HUES6 (cell line): Measurements from ENCODE around the gene FRMPD4.
A peak's percentile ranks its signal among the peaks of the same experiment; 100 is the strongest.

Source experiments
- H3K27ac ChIP-seq: 2 replicates; pipeline ENCODE4 v1.7.0; 2013; ENCODE audit warnings: low read depth, mild to moderate bottlenecking, low read length, inconsistent platforms
- H3K27me3 ChIP-seq: 2 replicates; pipeline ENCODE4 v1.6.1; 2013; ENCODE audit warnings: low read length; ENCODE audit not compliant: control insufficient read depth, insufficient read depth
- H3K36me3 ChIP-seq: 2 replicates; pipeline ENCODE4 v1.6.1; 2013; ENCODE audit warnings: low read length; ENCODE audit not compliant: control insufficient read depth, insufficient read depth
- H3K4me1 ChIP-seq: 2 replicates; pipeline ENCODE4 v1.6.1; 2013; ENCODE audit warnings: low read length; ENCODE audit not compliant: control insufficient read depth, insufficient read depth
- H3K4me3 ChIP-seq: 2 replicates; pipeline ENCODE4 v1.5.1; 2013; ENCODE audit warnings: low read depth, low read length
- H3K9ac ChIP-seq: one replicate; pipeline ENCODE4 v1.6.1; 2013; ENCODE audit warnings: mild to moderate bottlenecking, low read length
- H3K9me3 ChIP-seq: 2 replicates; pipeline ENCODE4 v1.6.1; 2013; ENCODE audit warnings: low read depth, low read length; ENCODE audit not compliant: control insufficient read depth, insufficient read depth

The FRMPD4 gene

DNA sequence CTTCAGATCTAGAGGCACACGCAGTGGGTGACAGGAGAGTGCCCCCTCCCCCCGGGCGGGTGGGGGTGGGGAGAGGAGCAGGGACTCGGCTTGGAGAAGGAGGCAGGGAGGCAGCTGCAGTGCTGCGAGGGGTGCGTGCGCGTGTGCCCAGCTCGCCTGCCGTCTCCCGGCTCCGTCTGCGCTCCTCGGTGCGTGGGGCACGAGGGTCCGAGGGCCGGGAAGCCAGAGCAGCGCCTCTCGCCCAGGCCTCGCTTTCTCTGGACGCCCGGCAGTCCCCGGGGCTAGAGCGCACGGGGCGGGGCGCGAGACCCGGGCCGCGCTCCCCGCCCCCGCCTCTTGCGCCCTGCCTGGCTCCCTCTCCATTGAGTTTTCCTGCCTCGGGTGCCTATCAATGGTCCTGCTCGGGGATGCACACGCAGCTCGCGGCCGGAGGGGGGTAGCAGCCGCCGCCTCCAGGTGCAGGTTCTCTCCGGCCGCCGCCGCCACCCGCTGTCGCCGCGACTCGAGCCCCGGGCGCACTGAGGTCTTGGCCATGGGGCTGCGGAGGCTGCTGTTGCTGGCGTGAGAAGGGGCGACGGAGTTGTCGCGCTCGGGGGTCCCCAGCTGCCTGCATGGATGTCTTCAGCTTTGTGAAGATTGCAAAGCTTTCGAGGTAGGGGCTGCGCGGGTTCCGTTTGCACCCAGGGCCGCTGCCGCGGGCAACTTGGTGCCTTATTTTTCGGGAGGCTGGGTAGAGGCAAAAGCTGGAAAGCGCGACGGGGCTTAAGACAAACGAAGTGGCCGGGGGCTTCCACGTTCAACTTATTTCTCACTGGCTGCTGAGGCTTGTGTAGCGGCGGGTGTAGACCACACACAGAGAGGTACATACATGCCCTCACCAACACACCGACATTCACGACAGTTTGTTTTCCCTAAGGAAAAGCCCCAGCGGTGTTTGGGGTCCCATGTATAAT, at the start of gene FRMPD4:
Gene FRMPD4 (plus strand): TSS at position 113 of the 953 bp plus-strand sequence. CDS start 499 bp downstream, at position 612.
- H3K4me3 ChIP-seq: peak within 1 kb of the TSS; percentile 76
- peak within 1 kb of the TSS; percentile 78 for H3K9ac ChIP-seq
- H3K27me3 ChIP-seq: peaks cover 63% of the 10 kb centered on the region
- no peaks in the 10 kb centered on the region for H3K9me3 ChIP-seq
- H3K27ac ChIP-seq: no peak within 1 kb of the TSS
- H3K36me3 ChIP-seq: no peaks in the 10 kb centered on the region
- H3K4me1 ChIP-seq: peaks cover 16% of the 10 kb centered on the region

DNA sequence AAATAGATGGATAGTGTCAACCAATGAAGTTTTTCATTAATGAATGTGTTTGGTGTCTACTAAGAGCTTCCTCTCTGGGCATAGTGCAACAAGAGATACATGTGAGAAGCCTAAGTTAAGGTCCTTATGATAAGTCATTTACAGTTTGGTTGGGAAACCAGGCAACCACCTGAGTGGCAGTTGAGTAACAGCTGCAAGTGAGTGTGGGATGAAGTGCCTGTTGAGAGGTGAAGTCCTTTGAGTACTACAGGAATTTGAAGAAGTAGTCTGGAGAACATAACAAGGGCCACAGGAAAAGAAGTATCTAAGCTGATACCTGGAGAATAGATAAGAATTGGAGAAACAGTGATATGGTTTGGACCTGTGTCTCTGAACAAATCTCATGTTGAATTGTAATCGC, 48.5 kb upstream of the FRMPD4 start:
- H3K27ac ChIP-seq: no peak overlapping the region
- H3K27me3 ChIP-seq: no peaks in the 10 kb centered on the region; the same call in 1 of the 2 replicates
- H3K4me3 ChIP-seq: no peak overlapping the region
- H3K4me1 ChIP-seq: no peaks in the 10 kb centered on the region
- no peaks in the 10 kb centered on the region; the same call in 1 of the 2 replicates for H3K9me3 ChIP-seq
- H3K36me3 ChIP-seq: no peaks in the 10 kb centered on the region
- no peak overlapping the region for H3K9ac ChIP-seq

DNA sequence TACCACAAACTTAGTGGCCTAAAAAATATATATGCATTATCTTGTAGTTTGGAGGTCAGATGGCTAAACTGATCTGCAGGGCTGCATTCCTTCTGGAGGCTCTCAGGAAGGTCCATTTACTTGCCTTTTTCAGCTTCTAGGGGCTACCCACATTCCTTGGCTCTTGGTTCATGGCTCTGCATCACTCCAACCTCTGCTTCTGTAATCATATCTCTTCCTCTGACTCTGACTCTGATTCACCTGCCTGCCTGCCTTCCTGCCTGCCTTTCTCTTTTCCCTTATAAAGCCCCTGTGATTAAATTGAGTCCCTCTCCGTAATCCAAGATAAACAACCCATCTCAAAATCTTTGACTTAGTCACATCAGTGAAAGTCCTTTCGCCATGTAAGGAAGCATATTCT, 25.0 kb upstream of the FRMPD4 start:
- Histone ChIP-seq H3K27ac (no peak overlapping the region), H3K4me3 (no peak overlapping the region), H3K4me1 (no peaks in the 10 kb centered on the region), H3K27me3 (no peaks in the 10 kb centered on the region), H3K9me3 (no peaks in the 10 kb centered on the region), H3K36me3 (no peaks in the 10 kb centered on the region), H3K9ac (no peak overlapping the region)

DNA sequence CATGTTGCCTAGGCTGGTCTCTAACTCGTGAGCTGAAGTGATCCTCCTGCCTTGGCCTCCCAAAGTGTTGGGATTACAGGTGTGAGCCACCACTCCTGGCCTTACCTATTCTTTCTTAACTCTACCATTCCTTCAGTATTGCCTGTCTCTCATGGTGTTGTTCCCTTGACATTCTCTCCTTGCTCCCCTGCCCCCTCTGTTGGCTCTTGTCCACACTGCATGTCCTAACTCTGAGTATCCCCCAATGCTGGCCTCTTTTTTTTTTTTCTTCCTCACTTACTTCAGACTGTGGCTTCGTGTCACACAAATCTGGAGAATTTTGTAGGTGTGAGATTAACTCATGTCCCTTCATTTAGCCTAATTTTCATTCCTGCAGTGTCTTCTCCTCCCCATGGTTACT, 22.9 kb upstream of the FRMPD4 start:
- no peak overlapping the region for H3K27ac ChIP-seq
- H3K9ac ChIP-seq: no peak overlapping the region
- H3K4me1 ChIP-seq: no peaks in the 10 kb centered on the region
- no peaks in the 10 kb centered on the region for H3K9me3 ChIP-seq
- no peaks in the 10 kb centered on the region; the same call in 1 of the 2 replicates for H3K27me3 ChIP-seq
- H3K36me3 ChIP-seq: no peaks in the 10 kb centered on the region
- H3K4me3 ChIP-seq: no peak overlapping the region

DNA sequence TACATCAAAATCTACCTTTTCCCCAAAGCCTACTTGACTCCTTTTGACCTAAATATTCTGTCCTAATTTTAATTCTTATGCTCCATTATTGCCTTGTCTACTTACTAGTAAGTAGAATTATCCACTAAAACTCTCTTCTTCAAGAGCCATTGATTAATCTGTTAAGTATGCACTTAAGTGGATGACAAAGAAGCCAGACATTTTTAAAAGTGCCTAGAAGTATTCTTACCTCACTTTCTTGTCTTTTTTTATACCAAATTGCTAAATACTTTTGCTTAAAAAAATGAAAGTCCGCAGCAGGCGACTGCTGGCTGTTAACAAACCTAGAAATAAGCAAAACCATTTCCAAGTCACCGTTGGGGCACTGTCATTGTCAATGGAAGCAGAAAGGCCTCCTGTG, 20.1 kb upstream of the FRMPD4 start:
- Histone ChIP-seq H3K9me3 (no peaks in the 10 kb centered on the region), H3K36me3 (no peaks in the 10 kb centered on the region), H3K4me1 (no peaks in the 10 kb centered on the region), H3K27me3 (no peaks in the 10 kb centered on the region; the same call in 1 of the 2 replicates), H3K27ac (no peak overlapping the region), H3K4me3 (no peak overlapping the region), H3K9ac (no peak overlapping the region)

DNA sequence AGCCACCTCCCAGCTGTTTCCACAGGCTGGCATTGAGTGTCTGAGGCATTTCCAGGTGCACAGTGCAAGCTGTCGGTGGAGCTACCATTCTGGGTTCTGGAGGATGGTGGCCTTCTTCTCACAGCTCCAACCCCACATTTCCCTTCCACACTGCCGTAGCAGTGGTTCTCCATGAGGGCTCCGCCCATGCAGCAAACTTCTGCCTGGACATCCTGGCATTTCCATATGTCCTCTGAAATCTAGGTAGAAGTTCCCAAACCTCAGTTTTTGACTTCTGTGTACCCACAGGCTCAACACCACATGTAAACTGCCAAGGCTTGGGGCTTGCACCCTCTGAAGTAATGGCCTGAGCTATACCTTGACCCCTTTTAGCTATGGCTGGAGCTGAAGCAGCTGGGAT, 10.3 kb upstream of the FRMPD4 start:
- H3K4me3 ChIP-seq: no peak overlapping the region
- no peaks in the 10 kb centered on the region for H3K36me3 ChIP-seq
- no peaks in the 10 kb centered on the region for H3K27me3 ChIP-seq
- no peaks in the 10 kb centered on the region for H3K4me1 ChIP-seq
- H3K27ac ChIP-seq: no peak overlapping the region
- peaks cover 35% of the 10 kb centered on the region for H3K9me3 ChIP-seq
- no peak overlapping the region for H3K9ac ChIP-seq

DNA sequence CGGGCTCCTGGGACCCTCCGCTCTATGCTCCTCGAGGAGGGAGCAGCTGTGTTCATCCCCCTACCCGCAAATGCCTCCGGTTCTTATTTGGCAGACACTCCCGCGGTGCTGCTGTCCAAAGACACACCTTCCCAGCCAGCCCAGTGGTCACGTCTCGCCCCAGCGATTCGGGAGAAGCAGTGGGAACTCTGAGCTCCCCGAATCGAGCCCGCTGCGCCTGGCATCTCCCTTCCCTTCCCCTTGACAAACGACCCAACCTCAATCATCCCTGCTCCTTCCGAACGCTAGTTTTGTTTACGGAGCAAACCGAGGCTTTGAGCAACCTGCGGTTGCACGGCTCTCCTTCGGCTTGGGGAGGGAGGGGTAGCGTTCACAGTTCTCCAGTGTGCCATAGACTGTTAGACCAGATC, 317 bp upstream of the FRMPD4 start:
- Histone ChIP-seq H3K27me3 (peaks cover 65% of the 10 kb centered on the region), H3K27ac (no peak overlapping the region), H3K4me3 (peak overlapping the region; percentile 76), H3K36me3 (no peaks in the 10 kb centered on the region), H3K4me1 (peaks cover 16% of the 10 kb centered on the region), H3K9me3 (no peaks in the 10 kb centered on the region), H3K9ac (peak overlapping the region; percentile 78)

DNA sequence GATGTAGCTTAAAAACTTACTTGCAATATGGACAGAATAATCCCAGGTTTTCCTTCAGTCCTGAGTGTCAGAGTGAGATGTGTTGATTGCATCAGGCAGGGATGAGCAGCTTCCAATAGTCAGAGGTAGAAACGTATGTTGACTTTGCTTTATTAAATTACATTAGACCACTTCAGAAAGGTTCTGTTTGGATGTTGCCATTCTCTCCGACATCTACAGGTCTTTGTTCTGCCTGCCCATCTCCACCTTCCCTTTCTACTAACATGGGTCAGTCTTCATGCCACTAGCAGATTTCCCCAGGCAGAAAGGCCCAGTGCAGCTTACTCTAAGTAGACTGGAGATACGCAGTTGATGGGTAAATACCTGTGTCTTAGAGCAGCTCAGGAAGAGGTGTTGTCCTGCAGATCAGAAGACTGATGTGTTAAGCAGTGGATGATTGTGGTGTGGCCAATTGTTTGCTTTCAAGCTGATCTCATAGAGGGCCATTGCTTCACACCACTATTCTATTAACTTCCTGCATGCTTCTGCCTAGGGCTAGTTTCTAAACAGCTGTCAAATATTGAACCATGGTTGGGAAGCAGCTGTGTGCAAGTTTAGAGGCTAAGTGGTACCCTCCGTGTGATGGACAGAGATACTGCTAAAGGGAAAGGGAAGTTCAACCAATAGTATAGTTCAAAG, 1.8 kb downstream of the FRMPD4 start:
- Histone ChIP-seq H3K4me1 (peaks cover 16% of the 10 kb centered on the region), H3K9me3 (no peaks in the 10 kb centered on the region), H3K36me3 (no peaks in the 10 kb centered on the region), H3K27ac (no peak overlapping the region), H3K9ac (no peak overlapping the region), H3K27me3 (peaks cover 60% of the 10 kb centered on the region), H3K4me3 (peak overlapping the region; percentile 76; the same call in 1 of the 2 replicates)

DNA sequence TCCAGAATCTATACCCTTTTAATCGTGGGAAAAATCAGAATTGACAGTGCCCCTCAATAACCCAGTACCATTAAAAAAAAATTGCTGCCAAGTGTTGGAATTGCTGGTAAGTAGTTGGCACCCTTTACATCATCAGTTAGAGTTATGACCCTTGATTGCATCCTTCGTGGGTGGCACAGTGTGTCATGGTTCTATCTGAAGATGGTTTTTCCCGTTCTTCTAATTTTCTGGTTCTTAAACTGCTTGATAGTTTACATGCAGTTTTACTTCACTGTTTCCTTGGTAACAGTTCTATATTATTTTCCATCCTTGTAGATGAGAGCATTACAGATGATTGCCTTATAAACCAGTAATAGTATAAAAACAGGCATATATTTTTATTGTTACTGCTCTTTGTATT, 3.2 kb downstream of the FRMPD4 start:
- H3K9me3 ChIP-seq: no peaks in the 10 kb centered on the region
- H3K9ac ChIP-seq: no peak overlapping the region
- peaks cover 52% of the 10 kb centered on the region for H3K27me3 ChIP-seq
- peaks cover 16% of the 10 kb centered on the region for H3K4me1 ChIP-seq
- H3K4me3 ChIP-seq: no peak overlapping the region
- no peaks in the 10 kb centered on the region for H3K36me3 ChIP-seq
- no peak overlapping the region for H3K27ac ChIP-seq

DNA sequence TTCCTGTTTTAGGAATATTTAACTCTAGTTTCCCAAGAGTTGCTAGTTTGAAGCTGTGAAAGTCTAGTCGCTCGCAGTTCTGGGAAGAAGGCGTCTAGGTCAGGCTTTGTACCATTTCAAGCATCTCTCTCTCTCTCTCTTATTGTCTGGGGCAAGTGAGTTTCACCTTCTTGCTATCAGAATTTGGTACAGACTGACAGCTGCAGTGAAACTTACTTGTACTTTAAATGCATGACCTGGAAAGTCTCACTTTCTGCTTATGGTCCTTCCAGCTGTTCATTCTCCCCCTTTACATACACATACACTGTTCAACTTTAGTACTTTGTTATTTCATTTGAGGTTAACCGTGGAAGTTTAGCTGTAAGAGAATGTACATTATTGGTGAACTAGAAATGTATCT, 4.4 kb downstream of the FRMPD4 start:
- no peak overlapping the region for H3K4me3 ChIP-seq
- no peaks in the 10 kb centered on the region for H3K9me3 ChIP-seq
- no peak overlapping the region for H3K27ac ChIP-seq
- no peaks in the 10 kb centered on the region for H3K36me3 ChIP-seq
- H3K4me1 ChIP-seq: peaks cover 10% of the 10 kb centered on the region
- H3K9ac ChIP-seq: no peak overlapping the region
- peaks cover 40% of the 10 kb centered on the region for H3K27me3 ChIP-seq

DNA sequence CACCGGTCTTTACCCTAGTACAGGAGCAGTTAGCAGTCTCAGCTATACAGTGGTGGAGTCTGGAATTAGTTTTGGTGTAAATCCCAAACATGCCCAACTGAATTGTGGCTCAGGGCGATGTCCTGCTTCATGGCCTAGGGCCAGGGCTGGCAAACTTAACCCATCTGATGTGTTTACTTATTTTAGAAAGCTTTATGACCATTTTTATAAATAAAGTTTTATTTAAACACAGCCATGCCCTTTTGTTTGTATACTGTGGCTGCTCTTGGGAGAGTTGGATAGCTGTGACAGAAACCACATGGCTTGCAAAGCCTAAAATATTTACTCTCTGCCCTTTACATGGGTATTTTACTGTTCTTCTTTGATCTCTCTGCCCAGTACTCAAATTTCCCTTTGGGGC, 7.1 kb downstream of the FRMPD4 start:
- Histone ChIP-seq H3K36me3 (no peaks in the 10 kb centered on the region), H3K9me3 (no peaks in the 10 kb centered on the region), H3K27ac (no peak overlapping the region), H3K27me3 (peaks cover 13% of the 10 kb centered on the region), H3K4me3 (no peak overlapping the region), H3K4me1 (peaks cover under 1% of the 10 kb centered on the region; the same call in 1 of the 2 replicates), H3K9ac (no peak overlapping the region)
